MM.1S (cell line): ENCODE results near the gene PRELID3B.

Experiments
- DNase-seq: peaks from one replicate; pipeline ENCODE4 v3.0.0-alpha.2; 2015
- H2AFZ ChIP-seq: fragments of 300-600 bp; sonication (generic); 2 replicates; pipeline ENCODE4 v1.6.0; 2016; ENCODE audit warnings: antibody characterized with exemption, low read length
- H3F3A ChIP-seq: fragments of 300-600 bp; sonication (generic); 2 replicates; pipeline ENCODE4 v1.6.1; 2016; ENCODE audit warnings: mild to moderate bottlenecking, antibody characterized with exemption, low read length, moderate library complexity, mixed read lengths; ENCODE audit not compliant: insufficient read depth
- H3K27ac ChIP-seq: fragments of 300-600 bp; sonication (generic); 2 replicates; pipeline ENCODE4 v1.5.1; 2016; ENCODE audit warnings: mild to moderate bottlenecking, low read length
- H3K27me3 ChIP-seq: fragments of 300-600 bp; sonication (generic); replicated peaks from 2 replicates; pipeline ENCODE4 v1.6.0; 2016; ENCODE audit warnings: low read length; ENCODE audit not compliant: insufficient read depth
- H3K36me3 ChIP-seq: fragments of 300-600 bp; sonication (generic); replicated peaks from 2 replicates; pipeline ENCODE4 v1.6.1; 2016; ENCODE audit warnings: mild to moderate bottlenecking, low read length, mixed read lengths; ENCODE audit not compliant: insufficient read depth
- H3K4me1 ChIP-seq: fragments of 300-600 bp; sonication (generic); 2 replicates; pipeline ENCODE4 v1.6.1; 2016; ENCODE audit warnings: low read length, mixed read lengths
- H3K4me2 ChIP-seq: fragments of 300-600 bp; sonication (generic); 2 replicates; pipeline ENCODE4 v1.6.0; 2016; ENCODE audit warnings: low read depth, low read length
- H3K4me3 ChIP-seq: fragments of 300-600 bp; sonication (generic); 2 replicates; pipeline ENCODE4 v1.5.1; 2016; ENCODE audit warnings: low read length, mixed read lengths
- H3K79me2 ChIP-seq: fragments of 300-600 bp; sonication (generic); 2 replicates; pipeline ENCODE4 v1.6.1; 2016; ENCODE audit warnings: mixed run types, low read length, mixed read lengths
- H3K9ac ChIP-seq: fragments of 300-600 bp; sonication (generic); 2 replicates; pipeline ENCODE4 v1.6.1; 2016; ENCODE audit warnings: low read length, mixed read lengths
- H3K9me2 ChIP-seq: fragments of 300-600 bp; sonication (generic); replicated peaks from 2 replicates; pipeline ENCODE4 v1.6.1; 2016; ENCODE audit warnings: mild to moderate bottlenecking, low read length, mixed read lengths; ENCODE audit not compliant: insufficient read depth
- H3K9me3 ChIP-seq: fragments of 300-600 bp; sonication (generic); replicated peaks from 2 replicates; pipeline ENCODE4 v1.6.1; 2016; ENCODE audit warnings: mild to moderate bottlenecking, low read length, mixed read lengths; ENCODE audit not compliant: insufficient read depth
- H4K20me1 ChIP-seq: fragments of 300-600 bp; sonication (generic); 2 replicates; pipeline ENCODE4 v1.6.1; 2016; ENCODE audit warnings: mild to moderate bottlenecking, low read length, moderate library complexity, mixed read lengths; ENCODE audit not compliant: insufficient read depth
- EZH2 ChIP-seq: fragments of 300-600 bp; sonication (generic); optimal IDR thresholded peaks from 2 replicates; pipeline ENCODE3; 2017; ENCODE audit warnings: low read depth, mild to moderate bottlenecking, antibody characterized with exemption, low read length, mixed read lengths
- EZH2phosphoT487 ChIP-seq: fragments of 300-600 bp; sonication (generic); IDR thresholded peaks from 2 replicates; pipeline ENCODE4 v1.6.1; 2018; ENCODE audit warnings: antibody characterized with exemption, low read length
- TF ChIP-seq, protein P1 (sequence below): fragments of 300-600 bp; sonication (generic); IDR thresholded peaks from 2 replicates; pipeline ENCODE4 v1.5.1; 2016; ENCODE audit warnings: antibody characterized with exemption, low read length, mixed read lengths

PRELID3B gene

DNA sequence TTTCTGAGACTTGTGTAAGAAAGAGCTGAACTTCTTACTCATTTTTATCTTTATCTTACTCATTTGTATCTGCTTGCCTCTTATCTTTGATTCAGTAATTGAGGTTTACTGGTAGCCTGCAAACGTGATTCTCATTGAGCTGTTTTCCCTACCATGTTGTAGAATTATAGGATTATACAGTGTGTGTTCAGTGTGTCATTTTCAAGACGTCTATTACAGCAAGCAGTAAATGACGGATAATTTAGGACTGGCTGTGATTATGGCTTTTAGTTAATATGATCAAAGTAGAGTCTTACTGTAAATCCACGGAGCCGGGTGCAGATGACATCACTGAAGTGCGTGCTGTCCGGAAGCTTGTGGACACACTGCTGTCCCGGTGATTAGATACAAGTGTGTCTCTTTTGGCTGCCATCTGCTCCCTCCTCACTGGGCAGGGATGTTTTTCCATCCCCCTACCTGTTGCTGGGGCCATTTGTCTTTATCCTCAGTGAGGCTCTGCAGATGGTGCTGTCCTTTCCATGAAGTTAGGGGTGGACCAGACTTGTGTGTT is 55.5 kb downstream of the PRELID3B start:
- Histone ChIP-seq H3K4me3 (no peak overlapping the region), H3K9ac (no peak overlapping the region), H3K27me3 (no peaks in the 10 kb centered on the region), H3K79me2 (peaks cover 70% of the 10 kb centered on the region), H3K36me3 (peaks cover 20% of the 10 kb centered on the region), H3K9me3 (no peaks in the 10 kb centered on the region), H3K27ac (no peak overlapping the region), H3K4me2 (no peak overlapping the region), H3K9me2 (no peaks in the 10 kb centered on the region), H3K4me1 (peaks cover 9% of the 10 kb centered on the region; the same call in 1 of the 2 replicates), H4K20me1 (no peaks in the 10 kb centered on the region), H3F3A (no peaks in the 10 kb centered on the region), H2AFZ (no peak overlapping the region)
- TF ChIP-seq, protein P1, sequence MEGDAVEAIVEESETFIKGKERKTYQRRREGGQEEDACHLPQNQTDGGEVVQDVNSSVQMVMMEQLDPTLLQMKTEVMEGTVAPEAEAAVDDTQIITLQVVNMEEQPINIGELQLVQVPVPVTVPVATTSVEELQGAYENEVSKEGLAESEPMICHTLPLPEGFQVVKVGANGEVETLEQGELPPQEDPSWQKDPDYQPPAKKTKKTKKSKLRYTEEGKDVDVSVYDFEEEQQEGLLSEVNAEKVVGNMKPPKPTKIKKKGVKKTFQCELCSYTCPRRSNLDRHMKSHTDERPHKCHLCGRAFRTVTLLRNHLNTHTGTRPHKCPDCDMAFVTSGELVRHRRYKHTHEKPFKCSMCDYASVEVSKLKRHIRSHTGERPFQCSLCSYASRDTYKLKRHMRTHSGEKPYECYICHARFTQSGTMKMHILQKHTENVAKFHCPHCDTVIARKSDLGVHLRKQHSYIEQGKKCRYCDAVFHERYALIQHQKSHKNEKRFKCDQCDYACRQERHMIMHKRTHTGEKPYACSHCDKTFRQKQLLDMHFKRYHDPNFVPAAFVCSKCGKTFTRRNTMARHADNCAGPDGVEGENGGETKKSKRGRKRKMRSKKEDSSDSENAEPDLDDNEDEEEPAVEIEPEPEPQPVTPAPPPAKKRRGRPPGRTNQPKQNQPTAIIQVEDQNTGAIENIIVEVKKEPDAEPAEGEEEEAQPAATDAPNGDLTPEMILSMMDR: no peak
- TF ChIP-seq EZH2 (no peak), EZH2phosphoT487 (no peak)
- DNase-seq: no peak

DNA sequence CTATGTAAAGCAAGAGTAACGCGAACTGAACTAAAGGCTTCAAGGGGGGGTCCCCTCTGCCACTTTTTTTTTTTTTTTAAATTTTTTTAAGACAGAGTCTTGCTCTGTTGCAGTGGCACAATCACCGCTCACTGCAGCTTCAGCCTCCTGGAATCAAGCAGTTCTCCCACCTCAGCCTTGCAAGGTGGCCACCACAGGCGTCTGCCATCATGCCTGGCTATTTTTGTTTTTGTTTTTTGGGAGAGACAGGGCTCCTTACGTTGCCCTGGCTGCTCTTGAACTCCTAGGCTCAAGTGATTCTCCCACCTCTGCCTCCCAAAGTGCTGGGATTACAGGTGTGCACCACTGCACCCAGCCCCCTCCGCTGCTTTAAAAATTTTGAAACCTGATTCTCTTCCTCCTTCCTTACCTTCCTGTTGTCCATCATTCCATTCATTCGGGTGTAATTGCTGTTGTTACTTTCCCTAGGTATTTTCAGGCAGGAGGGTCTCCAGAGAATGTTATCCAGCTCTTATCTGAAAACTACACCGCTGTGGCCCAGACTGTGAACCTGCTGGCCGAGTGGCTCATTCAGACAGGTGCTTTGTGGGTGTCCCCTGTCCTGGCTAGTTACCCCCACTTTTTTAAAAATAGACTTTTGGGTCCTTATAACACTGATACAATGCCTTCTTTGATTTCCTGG is 56.2 kb downstream of the PRELID3B start:
- Histone ChIP-seq H3K9ac (no peak overlapping the region), H3K4me3 (no peak overlapping the region), H3K9me3 (no peaks in the 10 kb centered on the region), H3K9me2 (no peaks in the 10 kb centered on the region), H3F3A (no peaks in the 10 kb centered on the region), H4K20me1 (no peaks in the 10 kb centered on the region), H3K4me2 (no peak overlapping the region), H3K27me3 (no peaks in the 10 kb centered on the region), H3K27ac (no peak overlapping the region), H3K79me2 (peaks cover 76% of the 10 kb centered on the region), H3K4me1 (peaks cover 7% of the 10 kb centered on the region; the same call in 1 of the 2 replicates), H3K36me3 (peaks cover 20% of the 10 kb centered on the region), H2AFZ (no peak overlapping the region)
- TF ChIP-seq EZH2phosphoT487 (no peak), EZH2 (no peak)
- TF ChIP-seq, protein P1: no peak
- DNase-seq: no peak

DNA sequence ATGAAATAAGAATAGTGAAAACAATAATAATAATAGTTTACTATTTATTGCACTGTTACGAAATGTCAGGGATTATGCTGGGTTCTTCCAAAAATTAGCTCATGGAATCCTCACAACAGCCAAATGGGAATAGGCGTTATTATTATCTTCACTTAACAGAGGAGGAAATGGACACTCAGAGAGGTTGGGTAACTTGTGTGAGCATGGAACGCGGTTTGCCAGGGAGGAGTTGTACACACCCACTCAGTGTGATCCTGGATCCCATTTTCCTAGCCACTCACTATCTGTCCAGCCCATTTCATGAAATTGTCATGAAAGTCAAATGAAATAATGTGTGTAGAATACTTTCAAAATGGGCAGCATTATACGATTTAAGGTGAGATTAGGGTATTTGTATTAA is 56.9 kb downstream of the PRELID3B start:
- TF ChIP-seq EZH2 (no peak), EZH2phosphoT487 (no peak)
- TF ChIP-seq, protein P1: no peak
- Histone ChIP-seq H3K4me1 (peaks cover 7% of the 10 kb centered on the region; the same call in 1 of the 2 replicates), H4K20me1 (no peaks in the 10 kb centered on the region), H3K27me3 (no peaks in the 10 kb centered on the region), H3K9me3 (no peaks in the 10 kb centered on the region), H3K4me3 (no peak overlapping the region), H3K9ac (no peak overlapping the region), H3K36me3 (peaks cover 14% of the 10 kb centered on the region), H3K9me2 (no peaks in the 10 kb centered on the region), H3F3A (no peaks in the 10 kb centered on the region), H2AFZ (no peak overlapping the region), H3K4me2 (no peak overlapping the region), H3K27ac (no peak overlapping the region), H3K79me2 (peaks cover 76% of the 10 kb centered on the region)
- DNase-seq: no peak
